Activated naive CD4-positive, alpha-beta T cell (primary cell): ENCODE results near the gene GEMIN2.
"Not testable (repeated sequence)": the region's sequence is repeated elsewhere in the genome, so short reads cannot be mapped to it uniquely, and the experiment has no call there.

Experiments used
- DNase-seq, 4 experiments: peaks; one replicate each; lab custom pipeline; 2025; lab: John Stamatoyannopoulos, UW

Gene GEMIN2

DNA sequence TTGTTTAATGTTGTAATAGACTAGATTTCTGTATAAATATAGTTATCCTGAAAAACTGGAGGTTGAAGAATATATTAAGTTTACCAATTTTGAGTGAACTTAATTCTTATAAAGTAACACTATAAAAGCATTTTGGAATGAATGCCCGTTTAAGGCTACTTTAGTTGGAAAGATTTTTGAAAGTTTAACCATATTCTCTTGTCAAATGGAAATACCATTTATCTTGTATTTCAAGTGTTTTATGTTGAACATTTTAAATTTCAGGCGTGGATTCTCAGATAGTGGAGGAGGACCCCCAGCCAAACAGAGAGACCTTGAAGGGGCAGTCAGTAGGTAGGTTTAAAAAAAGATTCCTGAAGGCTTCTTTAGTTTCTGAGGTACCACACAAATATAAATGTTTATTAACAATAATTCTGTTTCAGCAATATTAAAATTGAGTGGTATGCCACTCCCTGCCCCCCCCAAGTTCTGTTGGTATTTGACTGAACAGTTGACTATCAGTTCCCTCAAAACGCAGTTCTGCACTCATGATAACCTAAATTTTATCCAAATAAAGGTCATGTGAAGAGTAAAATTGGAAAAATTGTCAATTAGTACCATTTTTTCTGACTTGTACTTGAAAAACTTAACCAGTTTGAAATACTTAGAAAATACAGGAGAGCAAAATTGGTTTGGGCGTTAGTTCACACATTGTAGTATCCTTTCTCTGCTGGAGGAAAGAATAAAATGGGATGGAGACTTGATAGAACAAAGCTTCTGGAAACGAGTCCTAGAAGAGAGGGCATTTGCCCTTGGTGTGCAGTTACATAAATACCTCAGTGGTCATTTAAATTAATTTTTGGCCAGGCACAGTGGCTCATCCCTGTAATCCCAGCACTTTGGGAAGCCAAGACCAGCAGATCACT lies 62.4 kb downstream of the GEMIN2 start:
- no peak for DNase-seq

DNA sequence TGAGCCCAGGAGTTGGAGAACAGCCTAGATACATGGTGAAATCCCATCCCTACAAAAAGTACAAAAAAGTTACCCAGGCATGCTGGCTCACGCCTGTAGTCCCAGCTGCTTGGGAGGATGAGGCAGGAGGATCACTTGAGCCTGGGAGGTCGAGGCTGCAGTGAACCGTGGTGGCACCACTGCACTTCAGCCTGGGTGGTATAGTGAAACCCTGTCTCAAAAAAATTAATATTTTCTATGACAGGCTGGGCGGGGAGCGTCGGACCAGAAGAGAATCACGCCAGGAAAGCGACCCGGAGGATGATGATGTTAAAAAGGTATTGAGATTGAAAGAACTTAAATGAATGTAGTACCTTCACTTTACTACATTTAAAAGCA lies 63.0 kb downstream of the GEMIN2 start:
- no peak for DNase-seq

GRCh38 chr14:39179042-39179441 lies 64.9 kb downstream of the GEMIN2 start:
- no peak for DNase-seq

GRCh38 chr14:39180553-39180952 lies 66.4 kb downstream of the GEMIN2 start:
- no peak for DNase-seq

DNA sequence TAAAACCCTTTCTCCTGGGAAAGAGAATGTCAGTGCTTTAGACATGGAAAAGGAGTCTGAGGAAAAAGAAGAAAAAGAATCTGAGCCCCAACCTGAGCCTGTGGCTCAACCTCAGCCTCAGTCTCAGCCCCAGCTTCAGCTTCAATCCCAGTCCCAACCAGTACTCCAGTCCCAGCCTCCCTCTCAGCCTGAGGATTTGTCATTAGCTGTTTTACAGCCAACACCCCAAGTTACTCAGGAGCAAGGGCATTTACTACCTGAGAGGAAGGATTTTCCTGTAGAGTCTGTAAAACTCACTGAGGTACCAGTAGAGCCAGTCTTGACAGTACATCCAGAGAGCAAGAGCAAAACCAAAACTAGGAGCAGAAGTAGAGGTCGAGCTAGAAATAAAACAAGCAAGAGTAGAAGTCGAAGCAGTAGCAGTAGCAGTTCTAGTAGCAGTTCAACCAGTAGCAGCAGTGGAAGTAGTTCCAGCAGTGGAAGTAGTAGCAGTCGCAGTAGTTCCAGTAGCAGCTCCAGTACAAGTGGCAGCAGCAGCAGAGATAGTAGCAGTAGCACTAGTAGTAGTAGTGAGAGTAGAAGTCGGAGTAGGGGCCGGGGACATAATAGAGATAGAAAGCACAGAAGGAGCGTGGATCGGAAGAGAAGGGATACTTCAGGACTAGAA lies 67.0 kb downstream of the GEMIN2 start:
- DNase-seq = no peak

DNA sequence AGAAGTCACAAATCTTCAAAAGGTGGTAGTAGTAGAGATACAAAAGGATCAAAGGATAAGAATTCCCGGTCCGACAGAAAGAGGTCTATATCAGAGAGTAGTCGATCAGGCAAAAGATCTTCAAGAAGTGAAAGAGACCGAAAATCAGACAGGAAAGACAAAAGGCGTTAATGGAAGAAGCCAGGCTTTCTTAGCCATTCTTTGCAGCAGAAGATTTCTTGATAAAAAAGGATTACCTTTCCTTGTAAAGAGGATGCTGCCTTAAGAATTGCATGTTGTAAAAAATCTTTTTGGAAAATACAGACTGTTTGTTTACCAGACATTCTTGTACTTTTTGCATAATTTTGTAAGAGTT lies 67.5 kb downstream of the GEMIN2 start:
- no peak for DNase-seq

GRCh38 chr14:39182770-39183684 lies 68.9 kb downstream of the GEMIN2 start:
- no peak for DNase-seq

- not testable (repeated sequence) for DNase-seq
Measured at GRCh38 chr14:39183685-39184003, 69.5 kb downstream of the GEMIN2 start.

- DNase-seq = no peak
Measured at GRCh38 chr14:39184628-39185255, 70.6 kb downstream of the GEMIN2 start.

- DNase-seq = no peak
Measured at GRCh38 chr14:39185256-39186049, 71.3 kb downstream of the GEMIN2 start.
